ENCODE data around the gene KRTAP25-1.

The KRTAP25-1 gene

GRCh38 chr21:30289215-30289614, at the start of gene KRTAP25-1:
Gene KRTAP25-1, minus strand, starts transcription at chr21:30289514. Its CDS starts 24 bp downstream, at chr21:30289490.
- no peaks in the 10 kb centered on the region for H3K79me2 ChIP-seq
- no peak within 1 kb of the TSS for H3K27ac ChIP-seq
- H2AFZ ChIP-seq = no peak within 1 kb of the TSS
- H3K36me3 ChIP-seq (ENCODE audit: control insufficient read depth, insufficient read depth, low read length) = no peaks in the 10 kb centered on the region
- H3K9ac ChIP-seq = no peak within 1 kb of the TSS
- H3K9me3 ChIP-seq (ENCODE audit: control insufficient read depth, low read length) = no peaks in the 10 kb centered on the region
- no peaks in the 10 kb centered on the region for H3K4me1 ChIP-seq
- no peak within 1 kb of the TSS for H3K4me2 ChIP-seq (ENCODE audit: low read length)
- H3K27me3 ChIP-seq (ENCODE audit: control insufficient read depth, insufficient read depth, low read length) = no peaks in the 10 kb centered on the region
- H3K4me3 ChIP-seq (ENCODE audit: low read depth, low read length) = no peak within 1 kb of the TSS
- TF ChIP-seq CTCF (IDR thresholded peaks at IDR 0.05) = no peak

GRCh38 chr21:30338717-30339116, 49.4 kb upstream of the KRTAP25-1 start:
- no peak overlapping the region for H3K4me2 ChIP-seq (ENCODE audit: low read length)
- H3K27me3 ChIP-seq (ENCODE audit: control insufficient read depth, insufficient read depth, low read length) = no peaks in the 10 kb centered on the region
- no peaks in the 10 kb centered on the region for H3K9me3 ChIP-seq (ENCODE audit: control insufficient read depth, low read length)
- H3K79me2 ChIP-seq = no peaks in the 10 kb centered on the region
- H2AFZ ChIP-seq = no peak overlapping the region
- H3K27ac ChIP-seq = no peak overlapping the region
- no peak for TF ChIP-seq CTCF (IDR thresholded peaks at IDR 0.05)
- no peak overlapping the region for H3K9ac ChIP-seq
- H3K4me3 ChIP-seq (ENCODE audit: low read depth, low read length) = no peak overlapping the region
- H3K4me1 ChIP-seq = no peaks in the 10 kb centered on the region
- H3K36me3 ChIP-seq (ENCODE audit: control insufficient read depth, insufficient read depth, low read length) = no peaks in the 10 kb centered on the region

GRCh38 chr21:30337772-30338171, 48.5 kb upstream of the KRTAP25-1 start:
- Histone ChIP-seq H3K79me2 (no peaks in the 10 kb centered on the region), H3K27ac (no peak overlapping the region), H3K4me3 (ENCODE audit: low read depth, low read length) (no peak overlapping the region), H2AFZ (no peak overlapping the region), H3K9ac (no peak overlapping the region), H3K9me3 (ENCODE audit: control insufficient read depth, low read length) (no peaks in the 10 kb centered on the region), H3K4me2 (ENCODE audit: low read length) (no peak overlapping the region), H3K4me1 (no peaks in the 10 kb centered on the region), H3K27me3 (ENCODE audit: control insufficient read depth, insufficient read depth, low read length) (no peaks in the 10 kb centered on the region), H3K36me3 (ENCODE audit: control insufficient read depth, insufficient read depth, low read length) (no peaks in the 10 kb centered on the region)
- no peak for TF ChIP-seq CTCF (IDR thresholded peaks at IDR 0.05)

GRCh38 chr21:30337276-30337744, 48.0 kb upstream of the KRTAP25-1 start, which contains the start of gene KRTAP27-1:
Gene KRTAP27-1, minus strand, starts transcription at chr21:30337694. Its CDS starts 26 bp downstream, at chr21:30337668.
- no peak within 1 kb of the TSS for H2AFZ ChIP-seq
- H3K4me1 ChIP-seq = no peaks in the 10 kb centered on the region
- H3K27me3 ChIP-seq (ENCODE audit: control insufficient read depth, insufficient read depth, low read length) = no peaks in the 10 kb centered on the region
- H3K9ac ChIP-seq = no peak within 1 kb of the TSS
- H3K9me3 ChIP-seq (ENCODE audit: control insufficient read depth, low read length) = no peaks in the 10 kb centered on the region
- H3K27ac ChIP-seq = no peak within 1 kb of the TSS
- no peak within 1 kb of the TSS for H3K4me2 ChIP-seq (ENCODE audit: low read length)
- H3K36me3 ChIP-seq (ENCODE audit: control insufficient read depth, insufficient read depth, low read length) = no peaks in the 10 kb centered on the region
- H3K79me2 ChIP-seq = no peaks in the 10 kb centered on the region
- H3K4me3 ChIP-seq (ENCODE audit: low read depth, low read length) = no peak within 1 kb of the TSS
- TF ChIP-seq CTCF (IDR thresholded peaks at IDR 0.05) = no peak

- H3K27me3 ChIP-seq (ENCODE audit: control insufficient read depth, insufficient read depth, low read length) = no peaks in the 10 kb centered on the region
- no peak overlapping the region for H3K27ac ChIP-seq
- H3K4me2 ChIP-seq (ENCODE audit: low read length) = no peak overlapping the region
- H3K4me1 ChIP-seq = no peaks in the 10 kb centered on the region
- no peaks in the 10 kb centered on the region for H3K36me3 ChIP-seq (ENCODE audit: control insufficient read depth, insufficient read depth, low read length)
- no peak for TF ChIP-seq CTCF (IDR thresholded peaks at IDR 0.05)
- no peak overlapping the region for H3K9ac ChIP-seq
- no peak overlapping the region for H3K4me3 ChIP-seq (ENCODE audit: low read depth, low read length)
- H3K9me3 ChIP-seq (ENCODE audit: control insufficient read depth, low read length) = no peaks in the 10 kb centered on the region
- H2AFZ ChIP-seq = no peak overlapping the region
- H3K79me2 ChIP-seq = no peaks in the 10 kb centered on the region
These were observed 47.3 kb upstream of the KRTAP25-1 start for GRCh38 chr21:30336596-30336995.
